ENCODE results near the gene IL21R. TPM values are rescaled to one million over a fixed set of nuclear protein-coding genes. Genes with fewer than 3 reads are reported as not detected.
A peak's percentile ranks its signal among the peaks of the same experiment; 100 is the strongest.

The IL21R gene
- total and polyA plus RNA-seq, 2 donors (not counting 1 experiment from before 2014, with no cell fraction given), result 28.5 to 32.1 TPM

GRCh38 chr16:27427538-27427937 is 25.6 kb downstream of the IL21R start:
- POLR2A ChIA-PET, result interaction anchor here (1.5 to 2.7 kb wide), 2 partner anchors 22 to 26 kb away, joined by 3 to 12 read pairs; partner anchors contain the start of gene IL21R
- H3K9ac ChIP-seq (ENCODE audit: low read length), result no peak overlapping the region
- H3K4me2 ChIP-seq (replicated peaks; ENCODE audit: low read depth, low read length, poor library complexity, severe bottlenecking), result peak overlapping the region; percentile 56

More at GRCh38 chr16:27427538-27427937, 25.6 kb downstream of the IL21R start:
- no peak for DNase-seq
- peaks cover 4% of the 10 kb centered on the region for H3K27me3 Mint-ChIP-seq
- 56% methylated on average over 3 of the region's 5 CpGs for WGBS (ENCODE audit: insufficient coverage)
- no peak overlapping the region for H3K4me3 ChIP-seq (ENCODE audit: control extremely low read depth in 1 of 5, extremely low read depth in 1 of 5, insufficient read depth in 1 of 5, low read depth in 2 of 5, low read length in 4 of 5)
- peak overlapping the region; percentile 16 for H3K27ac Mint-ChIP-seq
- peaks cover 0 to 43% of the 10 kb centered on the region in 2 experiments for H3K36me3 ChIP-seq (replicated peaks in 1 of 2; ENCODE audit: control extremely low read depth in 1 of 2, control insufficient read depth in 1 of 2, extremely low read depth in 1 of 2, insufficient read depth in 2 of 2, low read length in 1 of 2)
- CTCF ChIA-PET, result interaction anchor here (0.8 to 2.7 kb wide), 12 partner anchors 20 to 254 kb away, joined by 3 to 17 read pairs (median 4); no protein-coding TSS in a partner anchor
- H4K20me1 ChIP-seq (ENCODE audit: control insufficient read depth, insufficient read depth, low read length, poor library complexity, severe bottlenecking), result peaks cover 64% of the 10 kb centered on the region
- peaks cover 0 to 9% (median 3%) of the 10 kb centered on the region in 3 donors for H3K9me3 ChIP-seq (ENCODE audit: control extremely low read depth in 1 of 3, control insufficient read depth in 2 of 3, insufficient read depth in 1 of 3, low read length in 2 of 3)
- H3K4me3 Mint-ChIP-seq, result peak overlapping the region; percentile 30
- peaks cover 70 to 84% of the 10 kb centered on the region in 2 donors for H3K4me1 ChIP-seq (ENCODE audit: control insufficient read depth in 2 of 2, insufficient read depth in 2 of 2, low read length in 2 of 2)
- no peaks in the 10 kb centered on the region for H3K27me3 ChIP-seq (replicated peaks in 1 of 4; ENCODE audit: control extremely low read depth in 1 of 4, control insufficient read depth in 3 of 4, insufficient read depth in 4 of 4, low read length in 3 of 4)
- no peak for ATAC-seq (ENCODE audit: low read depth)
- peaks cover 76% of the 10 kb centered on the region for H3K4me1 Mint-ChIP-seq
- H2AFZ ChIP-seq (ENCODE audit: insufficient read depth, low read depth, low read length, poor library complexity, severe bottlenecking), result no peak overlapping the region
- TF ChIP-seq EZH2 (IDR thresholded peaks at IDR 0.05; ENCODE audit: borderline replicate concordance, insufficient read depth, low read depth, low read length, poor library complexity, severe bottlenecking) (no peak), CTCF (IDR thresholded peaks at IDR 0.05) (no peak)
- peaks cover 5% of the 10 kb centered on the region for H3K9me3 Mint-ChIP-seq (ENCODE audit: insufficient read depth)
- peaks cover 98% of the 10 kb centered on the region for H3K79me2 ChIP-seq (ENCODE audit: control insufficient read depth, insufficient read depth, low read length)
- intact Hi-C loops (cut with micrococcal nuclease), result no loop called here
- H3K27ac ChIP-seq (ENCODE audit: low read length in 2 of 2), result no peak overlapping the region
